Cardiac fibroblast (primary cell): ENCODE data around the gene ATP11C.
"Not testable (repeated sequence)": the region's sequence is repeated elsewhere in the genome, so short reads cannot be mapped to it uniquely, and the experiment has no call there.

Experiments
- DNase-seq, 2 donors: peaks; one replicate each; pipeline versions ENCODE4 v3.0.0 to v3.0.0-alpha.2; 2010; ENCODE audit warnings: low read depth in 2 of 2
- H3K4me3 ChIP-seq, 2 donors: replicated peaks in 1 of 2; 1 replicate in 1 of 2; 2 replicates in 1 of 2; pipeline ENCODE4 v1.5.1; 2011; ENCODE audit warnings: low read depth in 2 of 2, low read length in 2 of 2, mild to moderate bottlenecking in 2 of 2, moderate library complexity in 1 of 2
- CTCF ChIP-seq: IDR thresholded peaks from one replicate; pipeline ENCODE4 v1.5.1; 2011; ENCODE audit warnings: low read depth, mild to moderate bottlenecking, low read length, inconsistent platforms

Gene ATP11C

DNA sequence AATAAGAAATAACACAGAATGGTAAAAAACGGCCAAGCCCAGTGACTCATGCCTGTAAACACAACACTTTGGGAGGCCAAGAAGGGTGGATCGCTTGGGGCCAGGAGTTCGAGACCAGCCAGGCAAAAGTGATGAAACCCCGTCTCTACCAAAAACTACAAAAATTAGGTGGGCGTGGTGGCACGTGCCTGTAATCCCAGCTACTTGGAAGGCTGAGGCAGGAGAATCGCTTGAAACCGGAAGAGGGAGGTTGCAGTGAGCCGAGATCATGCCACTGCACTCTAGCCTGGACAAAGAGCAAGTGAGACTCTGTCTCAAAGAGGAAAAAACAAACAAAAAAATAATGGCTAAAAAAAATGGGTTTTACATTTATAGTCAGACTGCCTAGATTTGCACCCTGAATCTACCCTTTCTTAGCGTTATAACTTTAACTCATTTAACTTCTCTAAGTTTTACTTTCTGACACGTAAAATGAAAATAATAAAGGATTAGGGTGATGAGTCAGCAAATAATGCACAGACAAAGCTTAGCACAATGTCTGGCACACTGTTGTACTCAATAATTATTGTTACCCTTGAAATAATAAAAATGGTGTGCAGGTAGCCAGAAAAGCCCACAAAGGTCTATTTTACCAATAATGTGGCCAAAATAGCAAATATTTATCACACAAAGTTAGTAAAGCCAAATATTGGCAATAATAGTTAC is 55.0 kb downstream of the ATP11C start:
- no peak overlapping the region for H3K4me3 ChIP-seq
- no peak for TF ChIP-seq CTCF
- DNase-seq, result peak; percentile 29 to 44

DNA sequence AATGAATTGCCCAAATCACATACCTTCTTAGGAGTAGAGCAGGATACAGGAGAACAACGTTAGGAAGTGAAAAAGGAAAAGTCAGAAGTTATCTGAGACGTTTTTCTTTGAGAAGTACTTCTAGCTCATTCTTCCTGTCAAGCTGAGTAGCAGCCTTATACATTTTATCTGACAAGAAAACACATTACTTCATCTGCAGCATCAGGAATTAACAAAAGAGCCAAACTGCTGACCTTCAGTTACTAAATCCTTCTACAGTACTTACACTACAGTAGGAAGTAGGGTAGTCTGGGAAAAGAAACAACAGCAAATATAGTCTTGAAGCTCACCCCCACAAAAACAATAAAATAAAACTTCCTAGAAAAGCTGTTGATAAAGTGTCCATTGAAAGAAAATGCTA is 57.0 kb downstream of the ATP11C start:
- H3K4me3 ChIP-seq, result no peak overlapping the region
- TF ChIP-seq CTCF, result no peak
- peak; percentile 17 to 42 for DNase-seq

DNA sequence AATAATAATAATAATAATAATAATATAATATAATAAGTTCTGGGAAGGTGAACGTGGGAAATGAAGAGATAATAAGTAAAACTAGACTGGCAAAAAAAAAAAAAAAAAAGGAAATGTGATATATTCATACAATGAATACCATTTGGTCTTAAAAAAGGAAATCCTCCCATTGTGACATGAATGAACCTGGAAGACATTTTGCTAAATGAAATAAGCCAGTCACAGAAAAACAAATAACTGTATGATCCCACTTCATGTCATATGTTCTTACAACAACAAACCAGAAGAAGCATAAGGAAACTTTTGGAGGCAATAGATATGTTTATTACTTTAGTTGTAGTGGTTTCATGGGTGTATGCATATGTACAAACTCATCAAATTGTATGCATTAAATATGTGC is 63.1 kb downstream of the ATP11C start:
- H3K4me3 ChIP-seq, result no peak overlapping the region
- DNase-seq, result no peak
- TF ChIP-seq CTCF, result no peak

DNA sequence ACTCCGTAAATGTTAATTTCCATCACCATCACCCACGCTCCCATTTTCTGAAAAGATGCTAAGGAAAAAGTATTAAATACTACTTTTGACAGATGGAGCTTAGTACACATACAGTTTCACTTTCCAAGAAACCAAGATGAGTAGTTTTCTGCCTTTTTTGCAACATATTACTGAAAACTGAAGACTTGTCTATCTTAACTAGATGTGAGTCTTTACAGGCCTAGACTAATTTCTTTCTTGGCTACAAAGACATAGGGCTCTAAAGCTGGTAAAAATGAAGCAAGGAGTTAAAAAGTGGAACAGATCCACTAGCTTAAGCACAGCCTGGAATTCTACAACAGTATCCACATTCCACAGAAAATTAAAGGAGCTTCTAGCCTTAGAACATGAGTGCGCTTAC is 68.2 kb downstream of the ATP11C start:
- DNase-seq, result no peak
- TF ChIP-seq CTCF, result no peak
- no peak overlapping the region for H3K4me3 ChIP-seq

- no peak overlapping the region for H3K4me3 ChIP-seq
- no peak for DNase-seq
- TF ChIP-seq CTCF, result no peak
These were observed 70.6 kb downstream of the ATP11C start for GRCh38 chrX:139862208-139862607.

DNA sequence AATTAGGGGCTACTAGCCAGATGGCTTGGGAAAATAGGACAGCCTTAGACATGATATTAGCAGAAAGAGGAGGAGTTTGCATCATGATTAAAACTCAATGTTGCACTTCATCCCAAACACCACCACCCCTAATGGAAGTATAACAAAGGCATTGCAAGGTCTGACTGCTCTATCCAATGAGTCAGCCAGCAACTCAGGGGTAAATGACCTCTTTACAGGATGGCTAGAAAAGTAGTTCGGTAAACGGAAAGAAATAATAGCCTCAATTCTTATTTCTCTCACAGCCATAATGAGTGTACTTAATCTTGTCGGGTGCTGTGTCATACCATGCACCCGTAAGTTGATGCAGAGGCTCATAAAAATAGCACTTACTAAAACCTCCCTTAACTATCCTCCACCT is 76.0 kb downstream of the ATP11C start:
- not testable (repeated sequence) for H3K4me3 ChIP-seq, DNase-seq

GRCh38 chrX:139851730-139852129 is 81.1 kb downstream of the ATP11C start:
- H3K4me3 ChIP-seq, result no peak overlapping the region
- no peak for TF ChIP-seq CTCF
- DNase-seq, result no peak
